ENCODE results near the gene ATP1A4. TPM values are rescaled to one million over a fixed set of nuclear protein-coding genes. Genes with fewer than 3 reads are reported as not detected.
"Not testable (repeated sequence)": the region's sequence is repeated elsewhere in the genome, so short reads cannot be mapped to it uniquely, and the experiment has no call there.

ATP1A4 gene
- total and polyA plus RNA-seq, 2 donors: 6.2 to 8.3 TPM

DNA sequence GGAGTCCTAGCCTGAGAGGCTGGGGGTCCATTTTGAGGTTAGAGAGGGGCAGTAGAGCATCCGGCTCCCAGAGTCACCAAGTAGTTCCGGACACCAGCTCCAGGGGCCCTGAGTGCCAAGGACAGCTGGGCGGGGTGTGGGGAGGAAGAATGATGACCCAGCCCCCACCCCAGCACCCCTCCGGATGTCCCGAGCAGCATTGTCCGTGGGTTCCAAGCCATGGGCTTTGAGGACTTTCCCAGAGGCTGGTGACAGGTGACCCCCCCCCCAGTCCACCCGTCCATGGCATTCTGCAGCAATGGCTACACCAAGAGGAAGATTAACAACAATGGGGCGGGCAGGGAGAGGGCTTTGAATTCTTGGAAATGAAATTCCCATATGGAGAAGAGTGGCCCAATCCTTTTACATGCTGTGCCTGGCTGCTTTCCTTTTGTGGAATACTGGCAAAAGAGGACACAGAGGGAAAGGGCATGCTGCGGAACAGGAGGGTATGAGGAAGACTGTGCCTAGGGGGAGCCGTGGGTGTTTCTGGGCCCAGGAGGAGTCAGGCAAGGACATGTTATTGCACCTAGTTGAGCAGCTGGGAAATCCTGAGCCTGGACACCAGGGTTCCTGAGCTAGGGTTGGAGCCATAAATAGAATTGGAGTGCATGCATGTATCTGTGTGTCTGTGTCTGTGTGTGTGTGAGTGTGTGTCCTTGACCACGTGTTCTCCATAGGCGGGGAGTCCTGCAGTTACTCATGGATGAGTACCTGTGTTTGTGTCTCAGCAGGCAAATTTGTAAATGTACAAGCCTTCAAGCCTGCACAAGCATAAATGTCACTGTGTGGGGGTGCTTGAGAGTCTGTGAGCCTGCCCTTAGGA, 34.9 kb upstream of the ATP1A4 start:
- Histone ChIP-seq H3K4me1 (ENCODE audit: insufficient read depth) (no peaks in the 10 kb centered on the region), H3K27ac (ENCODE audit: low read depth) (no peak overlapping the region), H3K36me3 (ENCODE audit: insufficient read depth) (no peaks in the 10 kb centered on the region), H3K4me3 (ENCODE audit: low read depth, low read length) (peak overlapping the region; percentile 4)
- 42% methylated on average over 12 of the region's 12 CpGs for WGBS
- no peak for DNase-seq (ENCODE audit: extremely low spot score)

DNA sequence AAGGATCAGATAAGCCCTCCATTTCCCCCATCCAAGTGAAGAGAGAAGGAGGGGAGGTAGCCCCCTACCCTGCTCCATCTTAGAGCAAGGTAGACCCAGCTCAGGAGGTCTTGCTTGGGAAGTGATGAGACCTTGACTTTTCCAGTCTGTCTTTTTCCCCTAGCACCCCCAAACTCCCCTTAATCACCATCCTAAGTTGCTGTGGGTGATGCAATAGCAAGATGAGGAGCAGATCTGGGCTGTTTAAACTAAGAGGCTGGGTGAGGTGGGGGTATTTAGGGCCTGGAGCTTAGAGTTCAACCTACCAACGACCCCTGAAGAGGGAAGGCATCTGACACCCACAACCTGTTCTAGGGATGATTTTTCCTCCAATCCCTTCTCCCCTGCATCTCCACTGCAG, 34.1 kb upstream of the ATP1A4 start:
- no peak overlapping the region for H3K4me3 ChIP-seq (ENCODE audit: low read depth, low read length)
- WGBS: 7% methylated on average over 1 of the region's 1 CpG

DNA sequence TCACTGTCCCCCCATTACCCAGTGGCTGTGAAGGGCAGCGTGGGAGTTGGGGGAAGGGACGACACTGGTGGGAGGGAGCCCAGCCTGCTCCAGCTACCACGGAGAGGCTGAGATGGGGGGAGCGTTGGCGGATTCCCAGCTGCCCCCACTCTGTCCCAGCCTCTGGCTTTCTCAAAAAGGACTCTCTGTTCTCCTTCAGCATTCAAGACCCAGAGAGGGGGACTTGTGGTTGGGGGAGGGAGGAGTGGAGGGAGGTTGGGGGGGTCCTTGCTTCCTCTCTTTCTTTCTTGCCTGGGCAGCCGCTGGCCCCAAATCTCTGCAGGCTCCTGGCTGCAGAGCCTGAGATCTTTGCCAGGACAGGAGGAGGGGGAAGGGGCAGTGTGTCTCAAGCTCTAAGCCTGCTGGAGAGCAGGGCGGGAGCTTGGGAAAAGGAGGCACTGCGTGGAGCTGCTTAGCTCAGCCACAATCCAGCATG, 33.7 kb upstream of the ATP1A4 start:
- WGBS: 16% methylated on average over 8 of the region's 8 CpGs
- no peak overlapping the region for H3K27ac ChIP-seq (ENCODE audit: low read depth)
- no peaks in the 10 kb centered on the region for H3K36me3 ChIP-seq (ENCODE audit: insufficient read depth)
- DNase-seq (ENCODE audit: extremely low spot score): peak; percentile 41
- H3K4me3 ChIP-seq (ENCODE audit: low read depth, low read length): no peak overlapping the region
- no peaks in the 10 kb centered on the region for H3K4me1 ChIP-seq (ENCODE audit: insufficient read depth)

More for the DNA sequence above, 34.1 kb upstream of the ATP1A4 start:
- H3K4me1 ChIP-seq (ENCODE audit: insufficient read depth): no peaks in the 10 kb centered on the region
- H3K36me3 ChIP-seq (ENCODE audit: insufficient read depth): no peaks in the 10 kb centered on the region
- no peak overlapping the region for H3K27ac ChIP-seq (ENCODE audit: low read depth)
- no peak for DNase-seq (ENCODE audit: extremely low spot score)

DNA sequence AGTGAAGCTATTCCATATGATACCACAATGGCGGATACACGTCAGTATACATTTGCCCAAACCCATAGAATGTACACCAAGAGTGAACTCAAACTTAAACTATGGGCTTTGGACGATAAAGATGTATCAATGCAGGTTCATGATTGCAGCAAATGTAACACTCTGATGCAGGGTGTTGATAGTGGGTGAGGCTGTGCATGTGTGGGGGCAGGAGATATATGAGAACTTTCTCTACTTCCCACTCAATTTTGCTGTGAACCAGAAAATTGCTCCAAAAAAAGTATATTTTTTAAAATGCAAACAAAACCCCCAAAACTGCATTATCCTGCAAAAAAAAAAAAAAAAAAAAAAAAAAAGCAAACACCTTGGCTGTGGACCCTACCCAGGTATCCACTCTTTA, 32.5 kb upstream of the ATP1A4 start:
- no peak overlapping the region for H3K27ac ChIP-seq (ENCODE audit: low read depth)
- no peaks in the 10 kb centered on the region for H3K36me3 ChIP-seq (ENCODE audit: insufficient read depth)
- no peak overlapping the region for H3K4me3 ChIP-seq (ENCODE audit: low read depth, low read length)
- DNase-seq (ENCODE audit: extremely low spot score): no peak
- 94% methylated on average over 3 of the region's 3 CpGs for WGBS
- H3K4me1 ChIP-seq (ENCODE audit: insufficient read depth): no peaks in the 10 kb centered on the region

DNA sequence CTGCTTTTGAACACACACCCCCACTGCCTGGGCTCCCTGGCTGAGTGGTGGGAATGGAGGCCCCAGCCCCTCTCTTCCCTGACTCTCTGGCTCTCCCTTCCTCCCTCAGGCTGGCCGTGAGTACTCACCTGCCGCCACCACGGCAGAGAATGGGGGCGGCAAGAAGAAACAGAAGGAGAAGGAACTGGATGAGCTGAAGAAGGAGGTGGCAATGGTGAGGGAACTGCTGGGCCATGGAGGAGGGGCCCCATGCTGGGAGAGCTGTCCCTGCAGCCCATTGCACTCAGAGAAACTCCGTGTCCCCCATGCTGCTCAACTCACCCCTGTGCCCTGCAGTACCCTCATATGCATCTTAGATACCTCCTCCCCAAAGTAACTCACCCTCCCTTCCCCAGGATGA, 30.6 kb upstream of the ATP1A4 start:
- Histone ChIP-seq H3K4me3 (ENCODE audit: low read depth, low read length) (no peak overlapping the region), H3K27ac (ENCODE audit: low read depth) (no peak overlapping the region), H3K36me3 (ENCODE audit: insufficient read depth) (no peaks in the 10 kb centered on the region), H3K4me1 (ENCODE audit: insufficient read depth) (no peaks in the 10 kb centered on the region)
- DNase-seq (ENCODE audit: extremely low spot score): no peak
- 81% methylated on average over 5 of the region's 5 CpGs for WGBS

DNA sequence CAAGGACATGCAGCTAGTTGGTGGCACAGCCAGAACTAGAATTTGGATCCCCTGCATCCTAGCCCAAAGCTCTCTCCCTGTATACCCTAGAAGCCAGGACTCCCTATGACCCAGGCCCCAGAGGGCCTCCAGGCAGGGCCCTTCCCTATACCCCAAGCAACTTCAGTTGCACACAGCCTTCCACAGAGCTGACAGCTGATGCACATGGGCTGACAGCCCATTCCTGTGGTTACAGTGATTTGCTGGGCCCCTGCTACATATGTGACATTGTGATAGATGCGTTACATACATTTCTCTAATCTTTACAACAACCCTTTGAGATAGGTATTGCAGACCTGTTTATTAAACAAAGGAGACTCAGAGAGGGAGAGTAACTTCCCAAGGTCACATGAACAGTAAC, 30.0 kb upstream of the ATP1A4 start:
- WGBS: 76% methylated on average over 1 of the region's 1 CpG
- H3K36me3 ChIP-seq (ENCODE audit: insufficient read depth): no peaks in the 10 kb centered on the region
- H3K27ac ChIP-seq (ENCODE audit: low read depth): no peak overlapping the region
- no peaks in the 10 kb centered on the region for H3K4me1 ChIP-seq (ENCODE audit: insufficient read depth)
- H3K4me3 ChIP-seq (ENCODE audit: low read depth, low read length): no peak overlapping the region
- no peak for DNase-seq (ENCODE audit: extremely low spot score)

DNA sequence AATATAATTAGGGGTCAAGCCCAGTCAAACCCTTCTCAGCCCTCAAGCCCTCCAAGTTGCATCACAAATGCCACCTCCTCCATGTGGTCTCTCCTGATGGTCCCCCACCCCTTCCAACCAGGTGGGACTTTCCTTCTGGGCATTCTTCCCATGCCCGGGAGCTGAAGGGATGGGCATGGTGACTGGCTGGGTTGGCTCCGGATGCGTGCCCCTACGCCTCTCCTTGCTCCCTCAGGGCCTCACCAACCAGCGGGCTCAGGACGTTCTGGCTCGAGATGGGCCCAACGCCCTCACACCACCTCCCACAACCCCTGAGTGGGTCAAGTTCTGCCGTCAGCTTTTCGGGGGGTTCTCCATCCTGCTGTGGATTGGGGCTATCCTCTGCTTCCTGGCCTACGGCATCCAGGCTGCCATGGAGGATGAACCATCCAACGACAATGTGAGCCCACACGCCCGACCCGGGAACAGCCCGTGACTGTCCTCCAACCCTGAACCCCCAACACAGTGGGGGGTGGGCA, 28.4 kb upstream of the ATP1A4 start:
- H3K27ac ChIP-seq (ENCODE audit: low read depth): no peak overlapping the region
- no peak overlapping the region for H3K4me3 ChIP-seq (ENCODE audit: low read depth, low read length)
- H3K4me1 ChIP-seq (ENCODE audit: insufficient read depth): no peaks in the 10 kb centered on the region
- no peaks in the 10 kb centered on the region for H3K36me3 ChIP-seq (ENCODE audit: insufficient read depth)
- no peak for DNase-seq (ENCODE audit: extremely low spot score)
- 89% methylated on average over 16 of the region's 16 CpGs for WGBS

DNA sequence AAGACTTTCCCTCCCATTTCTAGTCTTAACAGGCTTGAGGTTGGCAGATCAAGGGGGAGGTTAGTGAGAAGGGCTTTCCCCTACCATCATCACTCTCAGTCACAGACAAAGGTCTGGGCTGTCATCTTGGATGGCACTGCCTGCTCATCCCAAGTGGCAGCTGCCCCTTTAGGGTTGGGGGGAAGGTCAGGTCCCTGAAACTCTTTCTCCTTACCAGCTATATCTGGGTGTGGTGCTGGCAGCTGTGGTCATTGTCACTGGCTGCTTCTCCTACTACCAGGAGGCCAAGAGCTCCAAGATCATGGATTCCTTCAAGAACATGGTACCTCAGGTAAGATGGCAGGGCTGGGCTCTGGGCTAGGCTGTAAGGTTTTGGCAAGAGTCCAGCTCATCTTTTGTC, 27.7 kb upstream of the ATP1A4 start:
- H3K27ac ChIP-seq (ENCODE audit: low read depth): no peak overlapping the region
- DNase-seq (ENCODE audit: extremely low spot score): no peak
- no peaks in the 10 kb centered on the region for H3K36me3 ChIP-seq (ENCODE audit: insufficient read depth)
- H3K4me1 ChIP-seq (ENCODE audit: insufficient read depth): no peaks in the 10 kb centered on the region
- no peak overlapping the region for H3K4me3 ChIP-seq (ENCODE audit: low read depth, low read length)

DNA sequence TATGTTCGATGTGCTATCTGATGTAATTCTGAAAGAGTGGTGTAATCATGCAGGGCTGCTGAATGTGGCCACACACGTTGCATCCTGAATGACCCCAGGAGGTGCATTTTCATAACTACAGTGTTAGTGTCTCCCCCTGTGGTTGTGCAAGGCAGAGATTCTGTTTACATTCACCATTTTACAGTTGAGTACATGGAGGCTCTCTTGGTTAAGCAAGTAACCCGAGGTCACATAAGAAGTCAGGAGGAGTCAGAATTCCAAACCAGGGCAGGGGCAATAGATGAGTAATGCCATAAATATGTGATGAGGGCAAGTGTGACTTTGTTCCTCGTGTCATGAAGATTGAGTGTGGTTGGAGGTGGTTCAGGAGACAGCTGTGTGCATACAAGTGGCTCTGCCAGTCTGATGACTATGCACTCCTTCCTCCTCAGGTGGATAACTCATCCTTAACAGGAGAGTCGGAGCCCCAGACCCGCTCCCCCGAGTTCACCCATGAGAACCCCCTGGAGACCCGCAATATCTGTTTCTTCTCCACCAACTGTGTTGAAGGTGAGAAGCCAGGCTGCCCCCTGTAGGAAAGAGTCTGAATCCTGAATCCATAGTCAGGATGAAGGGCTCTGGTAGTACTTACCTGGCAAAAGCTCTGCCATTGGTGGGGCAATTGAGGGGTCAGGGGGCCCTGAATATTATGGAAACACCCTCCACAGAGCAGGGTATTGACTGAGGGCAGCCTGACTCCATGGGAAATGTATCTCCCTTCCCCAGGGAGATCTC, 26.5 kb upstream of the ATP1A4 start:
- DNase-seq (ENCODE audit: extremely low spot score): no peak
- Histone ChIP-seq H3K4me3 (ENCODE audit: low read depth, low read length) (no peak overlapping the region), H3K36me3 (ENCODE audit: insufficient read depth) (no peaks in the 10 kb centered on the region), H3K27ac (ENCODE audit: low read depth) (no peak overlapping the region), H3K4me1 (ENCODE audit: insufficient read depth) (no peaks in the 10 kb centered on the region)
- WGBS: 64% methylated on average over 8 of the region's 8 CpGs

DNA sequence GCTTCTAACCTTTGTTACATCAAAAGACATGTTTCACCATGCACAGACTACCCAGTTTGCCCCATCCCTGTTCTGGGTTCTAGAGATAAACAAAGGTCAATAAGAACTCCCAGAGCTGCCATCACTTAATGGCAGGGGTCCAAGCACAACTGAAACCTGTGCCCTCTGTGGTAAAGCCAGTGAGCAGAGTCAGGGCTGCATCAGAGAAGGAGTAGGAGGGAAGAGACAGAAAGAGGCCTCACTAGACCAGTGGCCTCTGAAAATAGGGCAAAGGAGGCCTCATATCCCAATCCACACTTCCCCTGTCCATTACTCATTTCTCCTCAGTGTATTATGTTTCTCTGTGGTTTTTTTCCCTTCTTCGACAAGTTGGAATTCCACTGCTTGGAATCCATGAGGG, 25.7 kb upstream of the ATP1A4 start:
- H3K27ac ChIP-seq (ENCODE audit: low read depth): no peak overlapping the region

DNA sequence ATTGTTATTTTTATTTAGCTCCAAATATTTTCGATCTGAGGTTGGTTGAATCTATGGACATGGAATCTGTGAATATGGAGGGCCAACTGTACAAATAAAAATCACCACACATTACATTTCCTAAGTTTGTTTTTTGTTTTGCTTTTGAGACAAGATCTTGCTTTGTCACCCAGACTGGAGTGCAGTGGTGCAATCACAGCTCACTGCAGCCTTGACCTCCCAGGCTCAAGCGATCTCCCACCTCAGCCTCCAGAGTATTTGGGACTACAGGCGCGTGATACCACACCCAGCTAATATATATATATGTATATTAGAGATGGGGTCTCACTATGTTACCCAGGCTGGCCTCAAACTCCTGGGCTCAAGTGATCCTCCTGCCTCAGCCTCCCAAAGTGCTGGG, 25.1 kb upstream of the ATP1A4 start:
- H3K4me3 ChIP-seq (ENCODE audit: low read depth, low read length); H3K36me3 ChIP-seq (ENCODE audit: insufficient read depth); H3K27ac ChIP-seq (ENCODE audit: low read depth); H3K4me1 ChIP-seq (ENCODE audit: insufficient read depth); DNase-seq (ENCODE audit: extremely low spot score): not testable (repeated sequence)
- 73% methylated on average over 4 of the region's 4 CpGs for WGBS

More for the DNA sequence above, 25.7 kb upstream of the ATP1A4 start:
- Histone ChIP-seq H3K4me3 (ENCODE audit: low read depth, low read length) (no peak overlapping the region), H3K36me3 (ENCODE audit: insufficient read depth) (no peaks in the 10 kb centered on the region), H3K4me1 (ENCODE audit: insufficient read depth) (no peaks in the 10 kb centered on the region)
- no peak for DNase-seq (ENCODE audit: extremely low spot score)
- WGBS: 82% methylated on average over 1 of the region's 1 CpG

DNA sequence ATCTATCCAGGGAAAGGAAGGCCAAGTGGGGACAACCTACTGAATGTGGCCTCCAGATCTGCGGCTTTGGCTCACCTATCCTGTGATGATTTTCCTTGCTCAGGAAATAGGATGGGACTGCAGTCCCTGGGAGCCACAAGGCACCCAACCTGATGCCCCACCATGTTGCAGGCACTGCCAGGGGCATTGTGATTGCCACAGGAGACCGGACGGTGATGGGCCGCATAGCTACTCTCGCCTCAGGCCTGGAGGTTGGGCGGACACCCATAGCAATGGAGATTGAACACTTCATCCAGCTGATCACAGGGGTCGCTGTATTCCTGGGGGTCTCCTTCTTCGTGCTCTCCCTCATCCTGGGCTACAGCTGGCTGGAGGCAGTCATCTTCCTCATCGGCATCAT, 24.0 kb upstream of the ATP1A4 start:
- Histone ChIP-seq H3K4me3 (ENCODE audit: low read depth, low read length) (no peak overlapping the region), H3K4me1 (ENCODE audit: insufficient read depth) (no peaks in the 10 kb centered on the region), H3K36me3 (ENCODE audit: insufficient read depth) (no peaks in the 10 kb centered on the region), H3K27ac (ENCODE audit: low read depth) (no peak overlapping the region)
- DNase-seq (ENCODE audit: extremely low spot score): no peak
- WGBS: 95% methylated on average over 9 of the region's 9 CpGs

DNA sequence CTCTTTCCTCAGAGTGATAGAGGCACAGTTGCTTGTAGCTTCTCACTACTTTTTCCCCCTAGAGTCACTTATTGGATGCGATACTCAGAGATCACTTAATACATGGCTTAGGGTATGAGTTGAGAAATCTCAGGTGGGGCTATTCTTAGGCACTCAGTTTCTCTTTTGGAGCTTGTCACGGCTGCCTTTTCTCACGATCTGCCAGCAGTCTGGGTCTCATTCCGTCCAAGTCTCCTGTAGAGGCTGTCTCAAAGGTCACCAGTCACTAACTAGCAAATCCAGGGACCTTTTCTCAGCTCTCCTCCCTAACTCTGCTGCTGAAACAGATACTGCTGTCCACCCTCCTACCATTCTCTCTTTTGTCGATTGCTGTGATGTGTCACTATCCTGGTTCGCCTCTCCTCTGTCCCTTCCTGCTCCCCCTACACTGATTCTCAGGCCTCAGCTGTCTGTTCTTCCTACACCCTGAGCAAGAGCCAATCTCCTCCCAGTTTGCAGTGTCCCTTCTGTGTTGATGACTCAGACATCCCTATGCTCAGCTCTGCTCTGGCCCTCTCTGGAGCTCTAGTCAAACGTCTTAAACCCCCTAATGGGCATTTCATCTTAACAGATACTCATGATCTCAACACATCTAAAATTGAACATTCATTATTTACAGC, 23.4 kb upstream of the ATP1A4 start:
- DNase-seq (ENCODE audit: extremely low spot score): no peak
- Histone ChIP-seq H3K27ac (ENCODE audit: low read depth) (no peak overlapping the region), H3K36me3 (ENCODE audit: insufficient read depth) (no peaks in the 10 kb centered on the region), H3K4me1 (ENCODE audit: insufficient read depth) (no peaks in the 10 kb centered on the region), H3K4me3 (ENCODE audit: low read depth, low read length) (no peak overlapping the region)
- WGBS: 64% methylated on average over 7 of the region's 7 CpGs

Measured in urinary bladder (tissue), 4 donors.